ENCODE measurements around the gene SLC41A2.

DNA sequence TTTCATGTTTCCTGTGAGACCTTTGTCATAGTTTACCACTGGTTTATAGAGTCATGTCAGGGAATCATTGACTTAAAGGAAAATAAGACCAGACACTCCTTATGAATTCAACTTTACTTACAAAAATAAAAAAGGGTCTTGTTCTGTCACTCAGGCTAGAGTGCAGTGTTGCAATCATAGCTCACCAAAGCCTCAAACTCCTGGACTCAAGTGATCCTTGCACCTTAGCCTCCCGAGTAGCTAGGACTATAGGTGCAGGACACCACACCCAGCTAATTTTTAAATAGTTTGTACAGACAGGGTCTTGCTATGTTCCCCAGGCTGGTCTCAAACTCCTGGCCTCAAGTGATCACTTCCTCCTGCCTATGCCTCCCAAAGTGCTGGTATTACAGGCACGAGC, 19.0 kb downstream of the SLC41A2 start:
- TF ChIP-seq PRDM6 (tag by site-specific recombination; IDR thresholded peaks at IDR 0.05) (no peak), ZNF302 (tag by site-specific recombination; IDR thresholded peaks at IDR 0.05; ENCODE audit: low read depth) (no peak), CTCF (tag by site-specific recombination; IDR thresholded peaks at IDR 0.05) (no peak), ZNF138 (tag by site-specific recombination; IDR thresholded peaks at IDR 0.05; ENCODE audit: borderline replicate concordance) (no peak), ZNF776 (tag by site-specific recombination; IDR thresholded peaks at IDR 0.05; ENCODE audit: borderline replicate concordance) (no peak), ZNF23 (tag by site-specific recombination; IDR thresholded peaks at IDR 0.05; ENCODE audit: borderline replicate concordance) (no peak), ZNF707 (tag by site-specific recombination; IDR thresholded peaks at IDR 0.05) (no peak)

Measured in HEK293 (cell line).